AG10803 (cell line): ENCODE measurements around the gene PWWP2B.

ENCODE experiments used
- DNase-seq: peaks from one replicate; pipeline ENCODE4 v3.0.0; 2010; ENCODE audit warnings: low read depth
- H3K4me3 ChIP-seq: 2 replicates; pipeline ENCODE4 v1.5.1; 2011; ENCODE audit warnings: mild to moderate bottlenecking, low read length, control low read depth
- CTCF ChIP-seq: conservative IDR thresholded peaks from 2 replicates; pipeline ENCODE4 v1.5.1; 2011; ENCODE audit warnings: mild to moderate bottlenecking, low read length, control low read depth, inconsistent platforms

The PWWP2B gene

DNA sequence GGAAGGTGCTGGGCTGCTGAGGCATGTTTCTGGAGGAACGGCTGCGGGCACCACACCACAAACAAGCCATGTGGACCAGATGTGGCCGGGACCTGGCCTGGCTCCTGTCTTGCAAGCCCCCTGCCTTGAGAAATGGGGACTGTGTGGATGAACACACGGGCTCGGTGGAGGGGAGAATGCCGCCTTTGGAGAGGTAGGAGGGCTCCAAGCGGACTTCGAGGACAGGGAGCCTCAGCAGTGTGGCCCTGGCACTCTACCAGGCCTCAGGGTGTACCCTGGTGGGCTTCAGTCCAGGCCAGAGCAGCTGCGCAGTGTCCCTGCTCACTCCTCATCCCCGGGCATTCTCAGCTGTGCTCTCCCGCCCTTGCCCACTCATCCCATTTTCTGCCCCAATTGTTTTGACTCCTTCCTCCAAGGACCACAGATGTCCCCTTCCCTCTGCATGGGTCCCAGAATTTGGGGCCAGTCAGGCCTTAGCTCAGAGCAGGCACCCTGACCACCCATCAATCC lies 31.5 kb downstream of the PWWP2B start:
- no peak overlapping the region for H3K4me3 ChIP-seq
- no peak for TF ChIP-seq CTCF
- no peak for DNase-seq

DNA sequence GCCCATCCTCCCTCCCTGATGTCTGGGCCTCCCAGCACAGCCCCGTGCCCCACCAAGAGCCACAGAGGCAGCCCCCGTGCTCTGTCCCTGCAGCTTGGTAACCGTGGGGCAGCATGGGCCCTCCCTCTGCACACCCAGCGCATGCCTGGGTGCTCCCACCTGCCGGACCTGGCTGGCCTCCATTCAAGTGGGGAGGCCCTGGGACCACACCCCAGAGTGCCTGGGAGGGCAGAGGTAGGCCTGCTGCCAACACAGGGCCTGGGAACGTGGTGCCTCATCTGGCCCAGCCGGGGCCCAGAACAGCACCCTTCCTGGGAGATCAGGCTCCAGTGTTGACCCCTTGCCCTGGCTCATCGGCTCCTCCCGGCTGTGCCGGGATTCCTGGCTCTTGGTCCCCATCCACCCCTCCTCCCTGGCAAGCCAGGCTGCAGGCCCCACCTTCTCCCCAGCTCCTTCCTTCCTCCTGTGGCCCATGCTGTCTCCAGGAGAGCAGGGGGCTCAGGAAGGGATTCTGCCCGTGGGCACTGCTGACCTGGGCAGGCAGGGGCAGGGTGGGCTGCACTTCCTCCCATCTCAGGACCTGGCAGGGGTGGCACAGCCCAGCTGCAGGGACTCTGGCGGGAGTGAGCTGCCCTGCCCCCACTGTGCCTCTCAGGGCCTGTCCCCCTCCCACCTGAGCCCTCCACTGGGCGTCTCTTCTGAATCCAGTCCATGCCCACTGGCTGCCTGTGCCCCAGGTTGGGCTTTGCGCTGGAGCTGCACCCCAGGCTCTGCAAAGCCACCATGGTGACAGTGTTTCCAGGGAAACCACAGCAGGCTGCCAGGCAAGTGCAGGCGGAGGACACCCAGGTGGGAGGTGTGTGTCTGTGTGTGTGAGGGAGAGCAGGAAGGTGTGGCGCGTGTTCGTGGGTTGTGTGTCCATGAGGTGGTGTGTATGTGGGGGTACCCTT lies 32.6 kb downstream of the PWWP2B start:
- H3K4me3 ChIP-seq: no peak overlapping the region
- no peak for DNase-seq
- TF ChIP-seq CTCF: no peak

GRCh38 chr10:132430231-132430743 lies 33.3 kb downstream of the PWWP2B start:
- no peak for TF ChIP-seq CTCF
- no peak for DNase-seq
- no peak overlapping the region for H3K4me3 ChIP-seq

DNA sequence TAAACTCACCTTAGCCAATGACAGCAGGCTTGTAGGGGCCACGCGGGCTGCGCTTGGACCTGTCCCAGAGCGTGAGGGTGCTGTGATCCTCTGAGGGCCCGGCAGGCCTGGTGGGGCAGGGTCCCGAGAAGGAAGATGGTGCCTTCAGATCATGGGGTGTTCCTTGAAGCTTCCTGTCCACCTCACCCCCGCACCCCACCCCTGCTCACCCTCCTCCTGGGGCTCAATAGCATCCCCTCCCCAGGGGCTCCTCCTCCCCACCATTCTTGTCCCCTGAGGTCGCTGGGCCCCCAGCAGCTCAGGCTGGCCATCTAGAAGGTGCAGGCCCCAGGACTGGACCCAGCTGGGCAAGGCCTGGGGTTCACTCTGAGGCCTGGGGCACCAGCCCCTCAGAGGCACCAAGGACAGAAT lies 33.9 kb downstream of the PWWP2B start:
- no peak for TF ChIP-seq CTCF
- no peak overlapping the region for H3K4me3 ChIP-seq
- DNase-seq: no peak

DNA sequence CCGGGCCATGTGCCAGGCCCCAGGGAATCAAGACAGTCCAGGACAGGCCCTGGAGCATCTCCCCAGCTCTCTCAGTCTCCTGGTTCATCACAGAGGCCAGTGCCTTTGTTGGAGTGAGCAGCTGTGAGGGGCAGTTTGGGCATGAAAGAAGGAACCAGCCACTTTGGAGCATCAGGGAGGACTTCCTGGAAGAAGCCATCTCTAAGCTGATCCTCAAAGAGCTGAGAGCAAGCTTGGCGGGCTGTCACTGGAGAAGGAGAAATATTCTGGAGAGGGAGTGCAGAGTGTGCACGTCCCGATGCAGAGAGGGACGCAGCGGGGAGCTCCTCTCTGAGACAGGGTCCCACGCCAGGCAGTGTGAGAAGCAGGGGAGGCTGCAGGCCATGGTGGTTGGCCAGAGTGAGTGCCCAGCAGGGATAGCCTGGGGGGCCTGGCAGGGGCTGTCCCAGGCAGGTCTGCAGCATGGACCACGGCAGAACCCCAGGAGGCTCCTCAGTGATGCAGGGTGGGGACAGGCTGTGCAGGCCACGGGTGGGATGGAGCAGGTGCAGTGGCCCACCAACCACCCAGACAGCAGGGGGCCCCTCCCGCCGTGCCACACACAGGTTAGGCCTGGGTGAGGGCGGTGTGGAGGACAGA lies 34.7 kb downstream of the PWWP2B start:
- no peak overlapping the region for H3K4me3 ChIP-seq
- TF ChIP-seq CTCF: no peak
- DNase-seq: no peak

DNA sequence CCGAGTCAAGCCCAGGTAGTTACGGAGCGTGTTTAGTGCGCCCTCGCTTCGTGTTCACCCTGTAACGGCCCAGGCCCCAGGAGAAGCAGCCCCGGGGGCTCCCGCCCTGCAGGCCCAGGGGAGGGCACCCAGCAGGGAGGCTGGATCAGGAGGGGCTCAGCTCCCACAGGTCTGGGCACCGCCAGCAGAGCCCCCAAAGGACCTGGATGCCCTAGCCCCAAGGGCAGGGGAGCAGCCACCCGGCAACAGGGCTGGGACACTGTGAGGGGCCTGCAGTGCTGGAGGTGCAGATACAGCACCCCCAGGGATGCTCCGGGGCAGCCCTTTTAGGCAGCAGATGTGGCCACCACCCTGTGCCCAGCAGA lies 35.2 kb downstream of the PWWP2B start:
- no peak for TF ChIP-seq CTCF
- H3K4me3 ChIP-seq: no peak overlapping the region
- no peak for DNase-seq
